T-helper 1 cell treated with Interleukin-12 subunit alpha and Interleukin-12 subunit beta and Interleukin-4 antibody, amounts not matched to agents 30 μg/mL and 1 μg/mL, for 36 hours (primary cell): ENCODE measurements around the gene CCL1.

Source experiments
- H3K27ac Mint-ChIP-seq: one replicate; pipeline ENCODE4 v1.8.0; 2021; ENCODE audit warnings: mild to moderate bottlenecking, mixed read lengths
- H3K27me3 Mint-ChIP-seq: one replicate; pipeline ENCODE4 v1.8.0; 2021; ENCODE audit warnings: low read depth, mixed read lengths
- H3K36me3 Mint-ChIP-seq: one replicate; pipeline ENCODE4 v1.8.0; 2021; ENCODE audit warnings: low read depth, mixed read lengths
- H3K4me1 Mint-ChIP-seq: one replicate; pipeline ENCODE4 v1.8.0; 2021; ENCODE audit warnings: low read depth, mixed read lengths
- H3K4me3 Mint-ChIP-seq: one replicate; pipeline ENCODE4 v1.8.0; 2021; ENCODE audit warnings: mild to moderate bottlenecking, moderate library complexity, mixed read lengths
- H3K9me3 Mint-ChIP-seq: one replicate; pipeline ENCODE4 v1.8.0; 2021; ENCODE audit warnings: mixed read lengths

The CCL1 gene

GRCh38 chr17:34313164-34313563, 49.9 kb downstream of the CCL1 start:
- Mint-ChIP-seq H3K27me3 (peaks cover 56% of the 10 kb centered on the region), H3K9me3 (no peaks in the 10 kb centered on the region), H3K4me1 (peaks cover 9% of the 10 kb centered on the region), H3K27ac (no peak overlapping the region), H3K4me3 (no peak overlapping the region), H3K36me3 (no peaks in the 10 kb centered on the region)

- Mint-ChIP-seq H3K4me3 (no peak overlapping the region), H3K4me1 (peaks cover 20% of the 10 kb centered on the region), H3K36me3 (no peaks in the 10 kb centered on the region), H3K27ac (no peak overlapping the region), H3K27me3 (peaks cover 53% of the 10 kb centered on the region), H3K9me3 (no peaks in the 10 kb centered on the region)
Observed at GRCh38 chr17:34312080-34312479, 51.0 kb downstream of the CCL1 start.

GRCh38 chr17:34311291-34311690, 51.7 kb downstream of the CCL1 start:
- Mint-ChIP-seq H3K27ac (no peak overlapping the region), H3K36me3 (no peaks in the 10 kb centered on the region), H3K27me3 (peaks cover 51% of the 10 kb centered on the region), H3K4me3 (no peak overlapping the region), H3K4me1 (peaks cover 26% of the 10 kb centered on the region), H3K9me3 (no peaks in the 10 kb centered on the region)
